Ramos (cell line): ENCODE measurements around the gene UTP14A.

Source experiments
- in situ Hi-C: fragments of 300-500 bp; cut with MboI; formaldehyde crosslinking; loops from one replicate; pipeline ENCODE4 v1.14.3; 2022; ENCODE audit warnings: low sequenced_read_pairs; ENCODE audit not compliant: unreplicated experiment

The UTP14A gene

DNA sequence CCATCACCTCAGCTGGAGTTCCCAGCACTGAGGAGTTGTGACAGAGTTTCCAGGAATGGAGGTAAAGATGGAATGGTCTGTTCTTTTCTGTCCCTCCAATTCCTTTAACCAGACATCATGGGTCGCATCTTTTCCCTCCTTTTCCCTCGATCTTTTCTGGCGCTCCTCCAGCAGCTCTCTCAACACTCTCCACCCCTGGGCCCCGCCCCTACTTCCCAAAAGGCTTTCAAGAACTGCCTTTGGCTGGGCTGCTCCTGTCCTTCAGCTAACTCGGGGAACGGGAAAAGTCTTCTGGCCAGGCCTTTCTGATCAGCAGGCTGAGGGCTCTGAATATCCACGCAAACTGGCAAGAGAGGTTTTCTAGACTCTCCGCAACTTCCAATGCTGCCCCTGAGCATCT lies 34.0 kb downstream of the UTP14A start:
- in situ Hi-C loops, result no loop called here

DNA sequence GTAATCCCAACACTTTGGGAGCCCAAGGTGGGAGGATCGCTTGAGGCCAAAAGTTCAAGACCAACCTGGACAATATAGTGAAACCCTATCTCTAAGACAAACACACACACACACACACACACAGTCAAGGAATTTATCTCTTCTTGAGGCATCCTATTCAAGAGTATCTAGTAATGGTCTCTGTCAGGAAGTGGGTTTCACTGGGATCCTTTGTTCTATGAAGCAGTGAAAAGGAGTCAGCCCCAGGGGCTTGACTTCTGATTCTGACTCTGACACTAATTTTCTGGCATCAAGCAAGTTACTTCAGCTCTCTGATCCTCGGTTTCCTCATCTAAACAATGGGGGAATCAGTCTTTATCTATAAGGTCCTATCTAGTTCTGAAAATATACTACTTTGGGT lies 34.8 kb downstream of the UTP14A start:
- in situ Hi-C loops, result no loop called here

DNA sequence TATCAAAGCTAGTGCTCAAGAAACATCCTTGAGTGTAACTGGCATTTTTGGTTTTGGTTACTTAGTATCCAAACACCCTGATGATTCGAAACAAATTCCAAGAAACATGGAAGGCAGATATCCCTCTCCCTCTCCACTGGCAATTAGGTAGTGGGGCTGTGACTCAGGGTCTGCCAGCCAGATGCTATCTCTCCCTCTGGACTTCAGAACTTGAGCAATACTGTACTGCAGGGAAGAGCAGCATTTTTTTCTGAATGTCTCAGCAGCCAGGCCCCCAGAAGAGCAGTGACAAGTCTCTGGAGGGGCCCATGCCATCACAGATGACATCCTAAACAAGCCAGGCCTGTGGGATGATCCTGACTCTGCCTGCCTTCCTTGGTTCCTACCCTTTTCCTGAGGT lies 39.2 kb downstream of the UTP14A start:
- in situ Hi-C loops, result no loop called here

DNA sequence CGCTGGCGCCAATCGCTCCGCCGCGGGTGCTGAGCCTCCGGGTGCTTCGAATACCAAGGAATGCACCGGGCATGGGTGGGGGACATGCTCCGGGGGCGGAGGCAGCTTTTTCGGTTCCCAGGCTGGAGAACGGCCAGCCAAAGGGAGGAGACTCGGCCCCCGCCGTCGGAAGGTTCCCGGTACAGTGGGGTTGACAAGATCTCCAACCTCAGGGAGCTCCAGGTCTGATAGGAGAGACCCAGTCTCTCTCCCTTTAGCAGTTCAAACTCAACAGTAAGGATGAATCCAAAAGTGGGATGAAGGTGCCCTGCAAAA lies 47.3 kb downstream of the UTP14A start:
- in situ Hi-C loops, result no loop called here

DNA sequence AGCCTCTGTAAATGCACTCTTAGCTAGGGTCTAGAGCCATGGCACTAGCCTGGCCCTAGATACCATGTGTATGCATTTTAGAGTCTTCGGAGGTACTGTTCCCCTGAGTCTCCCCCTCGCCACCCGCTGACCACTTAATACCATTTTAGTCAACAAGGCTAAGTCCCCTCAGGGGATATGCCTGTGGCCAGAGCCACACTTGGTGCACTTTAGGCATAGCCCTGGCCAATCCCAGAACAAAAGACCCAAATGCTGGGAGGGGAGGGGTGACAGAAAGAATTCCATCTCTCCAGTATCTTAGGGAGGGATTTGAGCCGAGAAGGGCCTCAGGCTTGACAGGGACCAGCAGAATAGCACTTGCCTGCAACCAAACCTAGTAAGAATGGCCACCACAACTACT lies 47.9 kb downstream of the UTP14A start:
- in situ Hi-C loops, result no loop called here

DNA sequence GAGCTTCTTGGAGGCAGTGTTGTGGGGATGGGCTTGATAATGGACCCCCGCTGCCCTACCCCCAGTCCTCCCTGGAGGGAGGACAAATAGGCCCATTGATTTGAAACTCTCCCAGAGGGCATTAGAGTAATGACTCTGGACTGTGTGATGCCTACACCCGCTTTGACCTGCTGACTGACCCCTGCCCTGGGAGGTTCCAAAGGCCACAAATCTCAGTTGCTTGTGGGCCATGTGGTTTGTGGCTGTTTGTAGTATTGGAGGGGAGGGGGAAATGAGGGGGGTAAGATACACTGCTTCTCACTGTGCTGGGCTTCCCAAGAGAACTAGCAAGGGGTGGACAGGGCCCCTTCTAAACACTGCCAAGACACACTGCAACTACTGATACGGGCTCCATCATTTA lies 48.8 kb downstream of the UTP14A start:
- in situ Hi-C loops, result no loop called here

DNA sequence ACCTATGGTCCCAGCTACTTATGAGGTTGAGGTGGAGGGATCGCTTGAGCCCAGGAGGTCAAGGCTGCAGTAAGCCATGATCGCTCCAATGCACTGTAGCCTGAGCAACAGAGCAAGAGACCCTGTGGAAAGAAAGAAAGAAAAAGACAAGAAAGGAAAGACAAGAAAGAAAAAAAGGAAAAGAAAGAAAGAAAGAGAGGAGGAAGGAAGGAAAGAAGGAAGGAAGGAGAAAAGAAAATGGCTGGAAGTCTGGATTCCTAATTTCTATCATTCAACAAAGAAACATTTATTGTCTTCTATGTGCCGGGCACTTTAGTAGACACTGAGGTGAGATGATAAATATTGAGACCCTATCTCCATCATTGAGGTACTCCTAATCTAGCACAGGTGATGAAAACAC lies 49.7 kb downstream of the UTP14A start:
- in situ Hi-C loops, result no loop called here

DNA sequence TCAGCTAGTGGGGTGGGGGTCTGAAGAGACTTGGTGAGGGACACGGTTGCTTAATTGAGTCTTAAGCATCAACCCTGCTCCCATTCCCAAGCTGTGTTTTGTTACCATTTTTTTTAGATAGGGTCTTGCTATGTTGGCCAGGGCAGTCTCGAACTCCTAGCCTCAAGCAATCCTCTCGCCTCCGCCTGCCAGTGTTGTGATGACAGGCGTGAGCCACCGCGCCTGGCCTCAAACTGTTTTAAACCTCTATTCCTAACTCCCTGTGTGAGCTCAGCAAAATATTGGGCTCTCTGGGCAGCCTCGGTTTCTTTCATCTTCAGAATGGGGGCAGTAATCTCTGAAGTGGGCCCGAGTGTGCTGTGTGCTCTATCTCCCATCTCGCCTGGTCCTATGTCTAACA lies 50.2 kb downstream of the UTP14A start:
- in situ Hi-C loops, result no loop called here

DNA sequence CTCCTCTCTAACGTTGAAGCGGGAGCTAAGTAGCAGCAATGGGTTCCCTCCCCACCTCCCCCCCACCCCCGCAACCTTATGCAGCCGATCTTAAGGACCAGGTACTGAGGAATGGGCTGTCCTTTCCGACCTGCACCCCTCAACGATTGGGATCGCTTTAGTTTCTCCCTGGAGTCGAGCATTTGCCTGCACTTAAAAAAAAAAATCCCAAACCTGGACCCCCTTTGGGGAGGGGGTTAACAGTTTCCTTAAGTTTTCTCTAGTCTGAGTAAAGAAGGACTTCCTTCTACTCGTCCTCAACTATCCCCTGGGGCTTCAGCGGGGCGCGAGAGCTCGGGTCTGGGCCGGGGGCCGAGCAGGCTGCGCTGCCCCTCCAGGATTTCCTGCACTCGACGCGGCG lies 50.8 kb downstream of the UTP14A start:
- in situ Hi-C loops, result no loop called here

DNA sequence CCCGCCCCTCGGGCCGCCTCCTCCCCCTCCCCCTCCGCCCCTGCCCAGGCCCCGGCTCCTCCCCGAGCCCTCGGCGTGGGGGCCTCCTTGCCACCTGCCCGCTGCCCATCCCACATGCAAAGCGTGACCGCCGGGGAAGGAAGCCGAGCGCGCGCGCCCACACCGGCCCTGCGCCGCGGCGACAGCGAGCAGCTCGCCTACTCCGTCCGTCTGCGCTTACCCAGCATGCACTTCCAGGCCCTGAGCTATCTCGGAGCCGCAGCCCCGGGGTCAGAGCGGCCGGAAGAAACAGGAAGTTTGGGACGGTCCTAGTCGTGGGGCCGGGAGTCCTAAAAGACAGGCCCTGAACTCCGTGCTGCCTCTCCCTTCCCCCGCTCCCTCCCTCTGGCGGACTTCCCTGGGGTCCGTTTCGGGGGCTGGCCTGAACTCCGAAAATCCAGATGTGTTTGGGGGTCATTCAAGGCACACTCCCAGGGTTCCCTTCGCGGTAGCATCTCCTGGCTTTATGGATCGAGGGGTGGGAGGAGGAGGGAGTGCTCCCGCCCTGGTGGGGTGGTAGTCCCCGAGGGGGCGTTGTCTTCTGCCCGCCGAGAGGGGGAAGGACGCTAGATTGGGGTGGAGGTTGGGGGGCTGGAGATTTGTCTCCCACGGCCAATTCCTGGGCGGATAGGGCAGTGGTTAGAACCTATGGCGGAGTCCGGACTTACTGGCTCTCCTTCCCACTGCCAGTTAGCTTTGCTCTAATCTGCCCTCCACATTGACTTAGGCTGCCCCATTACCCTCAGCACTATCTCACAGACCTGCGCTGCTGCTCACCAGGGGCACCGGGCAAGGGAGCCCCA lies 51.5 kb downstream of the UTP14A start:
- in situ Hi-C loops, result no loop called here

DNA sequence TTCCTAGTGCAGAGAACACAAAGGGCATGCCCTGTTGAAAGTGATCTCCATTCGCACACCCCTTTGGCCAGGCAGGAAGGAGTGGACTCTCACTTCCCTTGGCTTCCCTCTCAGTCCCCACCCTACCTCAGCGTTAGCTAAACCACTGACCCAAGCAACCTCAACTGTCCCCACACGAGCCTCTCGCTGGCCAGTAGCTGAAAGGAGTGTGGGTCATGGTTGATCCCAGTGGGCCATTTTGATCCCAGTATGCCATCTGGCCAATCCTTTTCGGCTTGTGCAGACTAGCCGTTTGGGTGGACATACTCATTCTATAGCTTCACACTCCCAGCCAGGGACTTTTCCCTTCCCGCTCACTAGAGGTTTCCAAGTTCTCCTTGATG lies 52.1 kb downstream of the UTP14A start:
- in situ Hi-C loops, result no loop called here

DNA sequence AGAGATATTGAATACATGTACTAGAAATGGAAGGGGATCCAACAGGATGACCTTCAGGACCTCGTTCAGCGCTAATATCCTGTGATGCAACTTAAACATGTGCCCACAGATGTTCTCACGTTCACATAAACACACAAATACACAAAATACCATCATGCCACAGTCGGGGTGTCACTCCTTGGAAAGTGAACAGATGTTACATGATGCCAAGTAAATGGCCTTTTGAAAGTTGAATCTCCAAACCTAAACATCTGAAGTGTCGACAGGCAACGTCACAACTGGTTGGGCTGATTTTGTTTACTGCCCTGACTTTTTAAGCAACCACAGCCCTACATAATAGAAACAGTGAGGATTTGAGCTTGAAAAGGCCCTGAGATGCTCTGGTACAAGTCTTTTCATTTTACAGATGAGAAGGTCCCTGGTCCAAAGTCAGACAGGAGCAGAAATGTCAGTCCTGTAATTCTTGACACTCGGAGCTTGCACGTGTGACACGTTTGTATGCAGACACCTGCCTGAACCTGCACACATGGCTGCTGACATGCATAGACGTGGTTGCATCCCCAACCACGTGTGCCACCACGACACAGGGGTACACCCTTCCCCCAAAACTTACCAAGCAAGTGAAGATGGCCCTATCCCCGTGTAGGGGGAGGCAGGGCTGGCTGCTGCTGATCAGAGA lies 53.0 kb downstream of the UTP14A start:
- in situ Hi-C loops, result no loop called here

DNA sequence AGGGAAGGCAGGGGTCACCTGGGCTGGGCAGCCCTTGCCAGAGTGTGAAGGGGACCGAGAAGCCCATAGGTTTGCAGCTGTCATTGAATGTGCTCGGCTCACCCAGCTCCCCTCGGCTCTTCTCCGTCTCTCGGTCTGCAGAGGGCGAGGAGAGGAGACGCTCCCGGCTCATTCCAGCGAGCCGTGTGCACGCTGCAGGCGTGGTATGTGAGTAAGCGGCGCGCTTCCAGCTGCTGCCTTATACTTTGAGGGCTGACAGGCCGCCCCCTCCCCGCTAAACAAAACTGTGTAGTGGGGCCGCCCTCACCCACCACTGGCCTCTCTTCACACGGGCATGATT lies 53.5 kb downstream of the UTP14A start:
- in situ Hi-C loops, result no loop called here

DNA sequence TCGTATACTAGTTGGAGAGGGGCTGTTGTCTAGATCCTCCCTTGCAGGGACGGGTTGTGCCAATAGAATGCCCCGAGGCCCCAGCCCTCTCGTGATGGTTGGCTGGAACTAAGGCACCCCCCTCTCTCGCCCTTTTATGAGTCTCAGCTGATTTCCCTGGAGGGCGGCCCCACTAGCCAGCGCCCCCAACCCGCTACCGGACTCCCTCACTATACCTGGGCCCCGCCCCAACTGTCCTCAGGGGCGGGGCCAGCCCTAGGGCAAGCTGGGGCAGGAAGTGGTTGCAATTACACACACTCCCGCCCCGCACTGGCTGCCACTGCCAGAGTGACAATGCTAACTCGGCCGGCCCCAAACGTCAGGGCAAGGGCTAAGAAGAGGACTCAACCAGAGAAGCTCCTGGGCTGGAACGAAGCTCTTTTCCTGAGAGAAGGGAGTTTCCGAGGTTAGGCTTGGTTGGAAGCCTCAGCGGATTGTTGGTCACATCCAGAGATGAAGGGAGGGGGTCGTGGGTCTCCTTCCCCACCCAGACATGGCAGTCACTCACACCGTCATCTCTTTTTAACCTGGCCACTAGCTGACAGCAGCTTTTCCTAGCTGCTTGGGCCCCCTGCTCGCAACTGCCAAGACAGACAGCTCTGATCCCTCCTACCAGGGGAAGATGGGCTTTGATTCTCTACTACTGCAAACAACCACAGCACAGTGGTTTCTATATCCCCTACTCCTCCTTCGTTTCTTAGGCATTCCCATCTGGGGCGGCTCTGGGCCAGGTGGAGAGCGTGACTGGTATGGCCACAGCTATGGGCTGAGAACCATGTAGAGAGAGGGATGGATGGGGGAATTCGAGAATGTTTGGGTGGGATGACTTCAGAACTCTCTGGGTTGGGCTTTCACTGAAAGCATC lies 55.5 kb downstream of the UTP14A start:
- in situ Hi-C loops, result no loop called here

DNA sequence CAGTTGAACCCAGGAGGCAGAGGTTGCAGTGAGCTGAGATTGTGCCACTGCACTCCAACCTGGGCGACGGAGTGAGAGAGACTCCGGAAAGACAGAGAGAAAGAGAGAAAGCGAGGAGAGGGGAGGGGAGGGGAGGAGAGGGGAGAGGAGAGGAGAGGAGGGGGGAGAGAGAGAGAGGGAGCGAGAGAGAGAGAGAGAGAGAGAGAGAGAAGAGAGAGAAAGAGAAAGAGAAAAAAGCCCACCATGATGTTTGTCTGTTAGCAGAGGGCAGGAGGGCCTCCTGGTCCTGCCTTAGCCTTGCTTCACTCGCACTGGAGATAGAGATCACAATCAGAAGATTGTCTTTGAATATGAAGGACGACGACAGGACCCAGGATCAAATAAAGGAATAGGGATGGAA lies 57.8 kb downstream of the UTP14A start:
- in situ Hi-C loops, result no loop called here

DNA sequence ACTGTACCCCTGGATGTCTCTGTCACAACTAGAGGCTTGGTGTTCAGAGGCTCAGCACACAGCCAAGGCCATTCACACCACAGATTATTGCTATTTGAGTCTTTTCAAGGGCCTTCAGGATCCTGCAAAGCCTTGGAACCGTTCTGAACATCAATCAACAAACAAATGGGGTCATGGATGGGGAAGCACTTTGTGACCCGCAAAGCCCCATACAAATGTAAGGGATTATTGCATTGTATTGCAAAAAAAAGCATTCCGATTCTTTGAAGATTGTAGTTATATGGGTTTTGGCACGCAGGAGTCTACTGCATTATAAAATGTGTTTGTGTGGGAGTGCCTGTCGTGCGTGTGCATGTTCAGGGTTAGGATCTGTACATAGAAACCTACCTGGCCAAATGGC lies 59.2 kb downstream of the UTP14A start:
- in situ Hi-C loops, result no loop called here

DNA sequence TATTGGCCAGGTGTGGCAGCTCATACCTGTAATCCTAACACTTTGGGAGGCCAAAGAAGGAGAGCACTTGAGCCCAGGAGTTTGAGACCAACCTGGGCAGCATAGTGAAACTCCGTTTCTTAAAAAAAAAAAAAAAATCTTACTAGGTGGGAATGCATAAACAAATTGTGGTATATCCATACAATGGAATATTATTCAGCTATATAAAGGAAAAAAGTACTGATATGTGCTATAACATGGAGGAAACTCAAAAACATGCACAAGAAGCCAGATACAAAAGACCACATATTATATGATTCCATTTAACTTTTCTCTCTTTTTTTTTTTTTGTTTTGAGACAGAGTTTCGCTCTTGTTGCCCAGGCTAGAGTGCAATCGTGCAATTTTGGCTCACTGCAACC lies 63.0 kb downstream of the UTP14A start:
- in situ Hi-C loops, result no loop called here

DNA sequence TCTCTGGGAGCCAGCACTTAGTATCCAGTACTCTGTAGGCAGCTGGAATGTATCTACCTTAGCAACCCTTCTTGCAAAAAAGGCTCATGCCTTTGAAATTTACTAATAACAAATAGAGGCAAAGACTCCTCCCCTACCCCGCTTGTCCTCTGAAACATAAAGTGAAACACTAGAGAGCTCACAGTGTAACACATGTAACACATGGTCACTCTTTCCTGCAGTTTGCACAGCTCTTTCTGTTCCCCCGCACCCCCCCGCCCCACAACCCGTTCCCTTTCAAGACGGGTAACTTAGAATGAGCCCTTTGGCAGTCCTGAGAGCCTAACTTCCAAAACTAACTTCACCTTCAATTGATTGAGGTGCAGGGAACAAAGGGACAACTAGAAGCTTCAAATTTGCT lies 70.5 kb downstream of the UTP14A start:
- in situ Hi-C loops, result no loop called here
